HG03045 (cell line): ENCODE measurements around the gene PCSK5.
"Not testable (repeated sequence)": the region's sequence is repeated elsewhere in the genome, so short reads cannot be mapped to it uniquely, and the experiment has no call there.

Experiments
- ATAC-seq: cut with Tn5 transposase; IDR thresholded peaks from one replicate; pipeline ENCODE4 v1.9.1; 2021; ENCODE audit warnings: mild to moderate bottlenecking, moderate library complexity; ENCODE audit not compliant: unreplicated experiment

The PCSK5 gene

GRCh38 chr9:75962013-75962661 is 71.7 kb downstream of the PCSK5 start:
- no peak for ATAC-seq

- no peak for ATAC-seq
Measured at GRCh38 chr9:75962662-75963036, 72.2 kb downstream of the PCSK5 start.

- not testable (repeated sequence) for ATAC-seq
Measured at GRCh38 chr9:75963321-75963720, 72.8 kb downstream of the PCSK5 start.

- no peak for ATAC-seq
Measured at GRCh38 chr9:75964427-75964826, 74.0 kb downstream of the PCSK5 start.

GRCh38 chr9:75965231-75965630 is 74.8 kb downstream of the PCSK5 start:
- no peak for ATAC-seq

- ATAC-seq, result no peak
Measured at GRCh38 chr9:75967556-75967955, 77.1 kb downstream of the PCSK5 start.

- ATAC-seq, result no peak
Measured at GRCh38 chr9:75974016-75974766, 83.7 kb downstream of the PCSK5 start.

DNA sequence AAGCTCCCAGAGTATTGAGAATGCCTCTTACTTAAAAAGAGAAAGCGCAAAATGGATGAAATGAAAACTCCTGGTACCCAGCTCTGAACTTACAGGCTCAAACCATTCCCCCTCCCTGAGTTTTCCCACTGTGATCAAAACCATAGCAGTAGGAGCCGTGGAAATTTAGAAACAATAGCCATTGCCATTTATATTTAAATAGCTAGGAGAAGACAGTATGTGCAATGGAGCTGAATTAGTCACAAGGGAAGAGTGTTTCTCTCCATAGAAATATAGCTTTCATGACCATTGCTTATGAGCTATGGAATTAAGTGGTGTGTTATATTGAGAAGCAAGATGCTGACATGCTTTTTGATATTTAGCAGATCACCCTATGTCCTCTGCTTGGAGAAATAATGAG is 84.6 kb downstream of the PCSK5 start:
- ATAC-seq, result no peak

GRCh38 chr9:75976549-75976948 is 86.1 kb downstream of the PCSK5 start:
- ATAC-seq, result no peak

DNA sequence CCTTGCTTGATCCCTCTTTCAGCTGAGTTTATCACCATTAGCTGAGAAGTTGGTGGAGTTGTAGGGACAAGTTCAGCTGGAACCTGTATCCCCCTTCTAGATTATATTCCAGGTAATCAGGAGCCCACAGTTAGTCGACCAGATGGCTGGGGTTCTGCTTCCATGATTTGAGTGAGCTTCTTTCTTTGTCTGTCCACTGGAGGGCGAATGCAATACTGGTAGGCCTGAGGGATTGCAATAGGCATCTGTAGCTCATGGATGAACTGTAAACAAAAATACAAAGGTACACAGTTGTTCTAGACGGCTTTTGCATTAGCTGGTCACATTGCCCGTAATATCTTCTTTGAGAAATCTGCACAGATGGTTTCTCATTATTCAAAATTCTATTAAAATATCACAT is 88.9 kb downstream of the PCSK5 start:
- no peak for ATAC-seq

- no peak for ATAC-seq
Measured at GRCh38 chr9:75983319-75984045, 93.0 kb downstream of the PCSK5 start.

GRCh38 chr9:75985515-75985914 is 95.0 kb downstream of the PCSK5 start:
- no peak for ATAC-seq

- no peak for ATAC-seq
Measured at GRCh38 chr9:75988663-75989062, 98.2 kb downstream of the PCSK5 start.

- ATAC-seq, result no peak
Measured at GRCh38 chr9:75990156-75990555, 99.7 kb downstream of the PCSK5 start.

GRCh38 chr9:75990576-75991304 is 100.3 kb downstream of the PCSK5 start:
- no peak for ATAC-seq

- ATAC-seq, result no peak
Measured at GRCh38 chr9:75992482-75993206, 102.2 kb downstream of the PCSK5 start.

- no peak for ATAC-seq
Measured at GRCh38 chr9:75993434-75993833, 103.0 kb downstream of the PCSK5 start.

- no peak for ATAC-seq
Measured at GRCh38 chr9:75995066-75995465, 104.6 kb downstream of the PCSK5 start.

DNA sequence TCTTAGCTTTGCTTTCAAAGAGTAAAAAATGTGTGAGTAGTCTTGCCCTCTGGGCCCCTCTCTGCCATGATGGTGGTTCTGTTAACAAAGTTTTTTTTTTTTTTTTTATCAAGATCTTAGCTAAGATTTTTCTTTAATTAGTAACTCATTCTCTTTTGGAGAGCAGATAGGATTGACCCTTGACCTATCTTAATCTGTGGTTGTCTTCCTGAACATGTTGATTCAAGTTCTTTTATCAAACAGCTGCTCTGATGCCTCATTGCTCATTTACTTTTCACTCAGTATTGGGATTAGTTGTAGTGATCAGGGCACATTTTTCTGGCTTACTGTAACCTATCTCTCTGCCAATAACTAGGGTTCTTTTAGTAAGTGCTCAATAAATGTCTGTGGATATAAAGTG is 106.3 kb downstream of the PCSK5 start:
- no peak for ATAC-seq

DNA sequence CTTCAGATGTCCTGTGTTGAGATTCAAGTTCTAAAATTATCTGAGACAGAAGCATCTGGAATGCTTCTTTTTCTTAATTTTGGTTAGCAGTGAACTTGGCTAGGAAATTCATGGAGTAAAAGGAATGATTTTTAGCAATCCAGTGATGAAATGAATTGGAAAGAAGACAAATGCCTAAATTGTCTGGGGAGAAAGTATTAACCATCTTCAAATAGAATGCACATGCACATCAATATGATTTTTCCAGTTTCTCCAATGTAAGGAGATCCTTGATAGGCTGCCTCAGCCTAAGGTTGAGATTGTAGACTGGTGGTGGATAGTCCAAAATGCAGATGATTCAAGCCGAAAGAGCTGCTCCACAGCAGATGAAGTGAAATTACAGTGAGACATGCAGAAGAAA is 106.7 kb downstream of the PCSK5 start:
- ATAC-seq, result no peak
